ENCODE measurements around the gene BATF.

The BATF gene

GRCh38 chr14:75501080-75501479 lies 21.2 kb upstream of the BATF start:
- DNase-seq (ENCODE audit: low spot score) = no peak

GRCh38 chr14:75504411-75504810 lies 17.9 kb upstream of the BATF start:
- DNase-seq (ENCODE audit: low spot score) = no peak

GRCh38 chr14:75506930-75507329 lies 15.3 kb upstream of the BATF start:
- no peak for DNase-seq (ENCODE audit: low spot score)

GRCh38 chr14:75510547-75510946 lies 11.7 kb upstream of the BATF start:
- DNase-seq (ENCODE audit: low spot score) = no peak

GRCh38 chr14:75511201-75511600 lies 11.1 kb upstream of the BATF start:
- no peak for DNase-seq (ENCODE audit: low spot score)

DNA sequence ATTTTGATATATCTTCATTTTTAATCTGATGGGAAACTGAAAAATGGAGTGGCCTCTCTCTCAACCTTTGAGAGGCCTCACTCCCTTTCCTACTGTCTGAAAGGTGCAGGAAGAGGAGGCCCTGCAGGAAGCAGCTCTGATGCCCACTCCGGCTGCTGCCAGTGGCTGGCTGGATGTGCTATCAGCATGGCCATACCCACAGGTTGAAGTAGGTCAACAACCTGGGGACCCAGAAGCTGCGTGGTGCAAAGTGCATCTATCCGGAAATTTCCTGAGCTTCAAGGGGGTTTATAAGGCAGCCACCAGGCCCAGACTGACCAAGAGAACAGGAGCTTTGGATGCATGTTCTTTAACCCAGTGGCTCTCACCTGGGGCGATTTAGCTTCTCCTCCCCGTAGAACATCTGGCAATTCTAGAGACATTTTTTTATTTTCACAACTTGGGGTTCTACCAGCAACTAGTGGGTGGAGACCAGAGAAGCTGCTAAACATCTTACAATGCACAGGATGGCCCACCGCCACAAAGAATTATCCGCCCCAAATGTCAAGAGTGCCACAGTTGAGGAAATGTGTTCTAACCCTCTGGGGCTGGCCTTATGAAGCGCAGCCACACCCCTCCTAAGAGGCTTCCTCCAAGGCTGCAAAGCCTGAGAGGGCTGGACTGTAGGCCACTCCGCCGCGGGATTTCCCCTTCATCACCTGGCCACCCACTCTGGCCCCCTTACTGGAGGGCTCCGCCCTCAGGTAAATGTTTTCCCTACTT lies 8.2 kb upstream of the BATF start:
- no peak for DNase-seq (ENCODE audit: low spot score)

DNA sequence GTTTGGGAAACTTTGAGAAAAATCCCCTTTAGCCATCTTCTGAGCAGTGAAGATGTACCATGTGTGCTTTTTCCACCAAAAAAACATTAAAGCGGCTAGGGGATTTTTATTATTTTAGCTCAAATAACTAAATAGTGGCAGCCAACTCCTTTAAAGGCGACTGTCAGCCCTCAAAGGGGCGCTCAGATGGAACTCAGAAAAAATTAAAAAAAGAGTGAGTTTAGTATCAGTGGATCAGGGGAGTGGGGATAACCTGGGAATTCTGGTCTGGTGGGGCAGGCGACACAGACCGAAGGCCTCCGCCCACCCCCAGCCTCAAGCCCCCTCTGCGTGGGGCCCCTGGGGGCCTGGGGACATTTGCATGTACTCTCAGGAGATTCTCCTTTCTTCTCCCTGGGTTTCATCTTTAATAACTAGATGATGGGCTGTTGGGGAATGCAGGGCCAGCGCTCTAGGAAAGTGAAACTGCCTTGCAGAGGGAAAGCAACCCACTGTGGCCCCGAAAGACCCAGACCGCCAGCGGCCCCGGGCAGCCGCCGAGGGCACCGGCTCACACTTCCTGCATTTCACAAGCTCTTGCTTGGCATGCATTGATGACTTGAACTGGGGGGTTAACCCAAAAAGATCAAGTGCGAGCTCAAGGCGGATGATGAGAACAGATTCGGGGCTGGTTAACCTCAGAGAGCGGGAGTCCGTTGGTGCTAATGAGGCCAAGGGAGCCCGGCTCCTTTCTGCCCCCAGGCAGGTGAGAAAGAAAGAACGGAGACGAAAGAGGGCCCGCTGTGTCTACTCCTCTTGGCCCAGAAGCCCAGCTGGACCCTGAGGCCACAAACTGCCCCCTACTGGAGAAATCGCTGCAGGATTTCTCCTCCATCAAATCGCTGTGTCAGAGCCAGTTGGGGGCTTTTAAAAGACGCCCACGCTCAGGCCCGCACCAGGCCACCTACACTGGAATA lies 7.3 kb upstream of the BATF start:
- DNase-seq (ENCODE audit: low spot score) = no peak

- no peak for DNase-seq (ENCODE audit: low spot score)
Observed at GRCh38 chr14:75515629-75515996, 6.7 kb upstream of the BATF start.

- DNase-seq (ENCODE audit: low spot score) = peak; percentile 48
Observed at GRCh38 chr14:75518625-75519024, 3.6 kb upstream of the BATF start.

GRCh38 chr14:75519394-75519793 lies 2.9 kb upstream of the BATF start:
- DNase-seq (ENCODE audit: low spot score) = no peak

DNA sequence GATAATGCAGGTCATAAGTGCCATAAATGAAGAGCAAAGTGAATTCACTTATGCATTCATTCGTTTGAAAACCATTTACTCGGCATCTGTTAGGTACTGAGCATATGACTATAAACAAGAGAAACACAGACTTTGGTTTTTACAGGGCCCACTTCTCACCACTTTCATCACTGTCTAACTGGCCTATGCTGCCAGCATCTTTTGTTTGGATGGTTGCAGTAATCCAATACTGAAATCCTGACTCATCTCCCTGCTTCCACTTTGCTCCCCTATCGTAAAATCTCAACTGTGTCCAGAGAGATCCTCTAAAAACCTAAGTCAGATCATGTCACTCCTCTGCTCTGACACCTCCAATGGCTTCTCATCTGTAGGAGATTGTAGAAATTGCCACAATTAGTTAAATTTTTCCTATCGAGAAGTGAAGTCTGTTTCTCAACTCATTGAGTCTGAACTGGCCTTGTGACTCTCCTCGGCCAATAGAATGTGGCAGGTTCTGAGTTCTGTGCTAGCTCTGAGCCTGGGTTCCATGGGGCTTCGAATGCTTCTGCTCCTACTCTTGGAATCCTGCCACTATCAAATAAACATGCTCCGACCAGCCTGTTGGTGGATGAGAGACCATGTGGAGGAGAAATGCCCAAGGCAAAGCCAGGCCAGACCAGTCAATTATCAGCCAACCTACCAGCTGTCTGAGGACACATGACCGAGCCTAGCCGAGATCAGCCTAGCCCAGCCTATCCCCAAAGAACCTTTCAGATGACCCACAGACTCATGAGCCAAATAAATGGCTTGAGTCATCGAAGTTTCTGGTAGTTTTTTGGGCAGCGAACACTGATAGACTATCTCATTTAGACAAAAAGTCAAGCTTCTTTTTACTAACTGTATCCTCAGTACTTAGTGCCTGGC lies 2.2 kb upstream of the BATF start:
- DNase-seq (ENCODE audit: low spot score) = no peak

- no peak for DNase-seq (ENCODE audit: low spot score)
Observed at GRCh38 chr14:75520852-75521251, 1.4 kb upstream of the BATF start.

DNA sequence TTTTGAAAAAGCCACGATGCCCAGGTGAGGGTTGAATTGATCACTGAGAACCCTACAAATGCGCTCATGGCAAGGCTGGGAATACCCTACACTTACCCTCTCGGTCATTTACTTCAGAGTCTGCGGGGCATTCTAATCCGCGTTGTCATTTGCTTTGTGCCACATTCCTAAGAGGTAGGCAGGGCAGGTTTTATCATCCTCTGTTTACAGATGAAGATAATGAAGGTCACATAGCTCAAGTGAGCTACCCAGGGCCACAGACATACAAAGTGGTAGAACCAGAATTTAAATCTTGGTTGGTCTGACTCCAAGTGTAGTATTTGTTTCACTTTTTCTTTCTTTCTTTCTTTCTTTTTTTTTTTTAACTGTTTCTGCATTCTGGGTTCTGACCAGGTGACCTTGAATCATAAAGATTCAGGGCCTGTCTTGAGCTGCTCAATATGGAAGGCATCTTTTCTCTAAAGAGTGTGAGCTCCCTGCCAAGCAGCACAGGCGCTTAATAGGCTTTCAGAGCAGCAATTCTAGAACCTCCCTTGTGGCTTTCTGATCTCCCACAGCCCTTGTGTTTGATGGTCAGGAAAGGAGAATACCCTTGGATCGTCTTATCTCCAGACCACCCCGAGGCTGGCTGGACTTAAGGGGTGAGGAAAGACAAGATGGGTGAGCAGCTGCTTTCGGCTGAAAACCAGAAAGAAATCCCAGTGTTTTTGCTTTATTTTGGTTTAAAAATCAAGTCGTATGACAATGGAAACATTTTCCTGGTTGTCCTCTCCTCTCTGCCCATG lies 662 bp upstream of the BATF start:
- DNase-seq (ENCODE audit: low spot score) = no peak

GRCh38 chr14:75522983-75523318 lies 682 bp downstream of the BATF start:
- DNase-seq (ENCODE audit: low spot score) = no peak

DNA sequence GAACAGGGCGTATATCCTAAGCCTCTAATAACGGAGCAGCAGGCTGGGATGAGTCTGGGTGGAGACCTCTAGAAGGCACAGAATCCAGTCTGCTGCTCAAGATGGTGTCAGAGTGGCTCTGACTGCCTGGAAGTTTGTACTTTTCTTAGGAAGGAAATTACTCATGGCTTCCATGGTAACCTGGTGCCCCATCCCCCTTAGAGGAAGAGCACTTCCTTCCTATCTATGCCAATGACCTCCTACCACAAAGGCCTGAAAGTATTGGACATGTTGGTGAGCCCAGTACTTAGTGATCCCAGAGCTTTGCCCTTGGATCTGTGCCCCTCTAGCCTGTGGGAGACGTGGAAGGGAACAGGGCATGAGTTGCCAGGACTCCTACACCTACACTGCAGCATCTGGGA lies 1.5 kb downstream of the BATF start:
- DNase-seq (ENCODE audit: low spot score) = no peak

- DNase-seq (ENCODE audit: low spot score) = no peak
Observed at GRCh38 chr14:75525969-75526368, 3.7 kb downstream of the BATF start.

- no peak for DNase-seq (ENCODE audit: low spot score)
Observed at GRCh38 chr14:75527449-75528163, 5.3 kb downstream of the BATF start.

- no peak for DNase-seq (ENCODE audit: low spot score)
Observed at GRCh38 chr14:75531256-75531655, 9.0 kb downstream of the BATF start.

DNA sequence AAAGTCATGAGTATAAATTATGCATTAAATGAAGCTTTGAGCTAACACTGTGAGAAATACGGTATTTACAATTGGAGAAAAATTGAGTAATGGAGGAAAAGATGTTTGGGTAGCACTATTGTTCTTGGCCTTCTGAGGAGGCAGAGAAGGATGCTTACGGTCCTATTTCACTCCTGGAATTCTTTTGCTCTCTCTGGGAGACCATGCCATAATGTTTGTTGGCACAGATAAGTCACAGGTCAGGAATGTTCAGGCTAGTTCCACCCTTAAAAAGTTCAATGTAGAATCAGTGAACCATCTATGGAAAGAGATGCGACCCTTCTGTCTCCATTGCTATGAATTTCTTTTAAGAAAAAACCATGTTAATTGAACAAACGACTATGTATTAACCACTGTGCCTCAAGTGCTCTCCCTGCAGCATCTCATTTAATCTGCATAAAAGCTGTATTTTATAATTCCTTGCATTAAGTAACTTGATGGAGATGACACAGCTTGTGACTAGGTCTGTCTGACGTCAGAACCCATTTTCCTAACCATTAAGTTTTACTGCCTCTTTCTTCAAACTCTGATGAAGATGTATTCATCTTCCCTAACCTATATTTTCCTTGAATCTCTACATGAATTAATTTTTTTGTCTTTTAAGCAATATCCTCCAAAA lies 9.5 kb downstream of the BATF start:
- no peak for DNase-seq (ENCODE audit: low spot score)

GRCh38 chr14:75533791-75534555 lies 11.7 kb downstream of the BATF start:
- DNase-seq (ENCODE audit: low spot score) = no peak

Data from HuH-7 (cell line).